IMR-90 (cell line): Measurements from ENCODE around the gene ATP5F1D. TPM values are rescaled to one million over a fixed set of nuclear protein-coding genes. Genes with fewer than 3 reads are reported as not detected.
A peak's percentile ranks its signal among the peaks of the same experiment; 100 is the strongest.

Experiments
- ATAC-seq: fragments of 200-7000 bp; cut with Tn5 transposase; 2 replicates; pipeline ENCODE4 v1.9.1; 2020; ENCODE audit warnings: low read depth, mild to moderate bottlenecking, moderate library complexity
- BruUV-seq: library from RNA; stranded (reverse); fragments of 400-500 nt; replicated peaks from 2 replicates; lab custom pipeline; 2021; lab: Mats Ljungman, UMichigan
- CTCF ChIA-PET: fragments of 300-600 bp; formaldehyde crosslinking; extraction: SDS; loops from one replicate; lab custom pipeline; 2021; ENCODE audit warnings: antibody characterized with exemption; lab: Yijun Ruan, JAX
- POLR2A ChIA-PET: fragments of 300-600 bp; sonication (Branson Sonifier 250); formaldehyde crosslinking; loops from one replicate; lab custom pipeline; 2022; ENCODE audit warnings: antibody characterized with exemption; ENCODE audit not compliant: unreplicated experiment; lab: Charles Lee
- DNase-seq: peaks from one replicate; pipeline ENCODE4 v3.0.0; 2013
- H2AFZ ChIP-seq: replicated peaks from 2 replicates; pipeline ENCODE3; 2013; ENCODE audit warnings: low read length, mild to moderate bottlenecking; ENCODE audit not compliant: poor library complexity
- H2AK5ac ChIP-seq: 2 replicates; pipeline ENCODE4 v1.6.1; 2013; ENCODE audit warnings: low read depth, low read length, inconsistent platforms
- H2AK9ac ChIP-seq: replicated peaks from 2 replicates; pipeline ENCODE3; 2013; ENCODE audit warnings: mild to moderate bottlenecking, low read depth, low read length, moderate library complexity; ENCODE audit not compliant: poor library complexity
- H2BK120ac ChIP-seq: 2 replicates; pipeline ENCODE4 v1.6.1; 2013; ENCODE audit warnings: low read depth, low read length, inconsistent platforms
- H2BK15ac ChIP-seq: 3 replicates; pipeline ENCODE4 v1.6.1; 2013; ENCODE audit warnings: low read depth, low read length, inconsistent platforms
- H2BK20ac ChIP-seq: 2 replicates; pipeline ENCODE4 v1.6.1; 2013; ENCODE audit warnings: low read depth, mild to moderate bottlenecking, inconsistent platforms, low read length, moderate library complexity
- H2BK5ac ChIP-seq: 2 replicates; pipeline ENCODE4 v1.6.1; 2013; ENCODE audit warnings: mild to moderate bottlenecking, low read depth, low read length, inconsistent platforms; ENCODE audit not compliant: poor library complexity, severe bottlenecking
- H3K14ac ChIP-seq: replicated peaks from 2 replicates; pipeline ENCODE4 v1.6.1; 2013; ENCODE audit warnings: low read depth, low read length, inconsistent platforms
- H3K18ac ChIP-seq: 2 replicates; pipeline ENCODE4 v1.6.1; 2013; ENCODE audit warnings: low read depth, low read length, control low read depth
- H3K23ac ChIP-seq: 2 replicates; pipeline ENCODE4 v1.6.1; 2013; ENCODE audit warnings: low read depth, low read length, inconsistent platforms
- H3K27ac ChIP-seq: 2 replicates; pipeline ENCODE4 v1.5.1; 2013; ENCODE audit warnings: mild to moderate bottlenecking, control low read depth, low read length; ENCODE audit not compliant: insufficient read depth
- H3K27me3 ChIP-seq: 2 replicates; pipeline ENCODE4 v1.6.1; 2013; ENCODE audit warnings: low read length; ENCODE audit not compliant: control insufficient read depth, insufficient read depth
- H3K36me3 ChIP-seq: 2 replicates; pipeline ENCODE4 v1.6.1; 2013; ENCODE audit warnings: low read length, mixed read lengths; ENCODE audit not compliant: control insufficient read depth, insufficient read depth
- H3K4ac ChIP-seq: 2 replicates; pipeline ENCODE4 v1.6.1; 2013; ENCODE audit warnings: low read depth, low read length, inconsistent platforms
- H3K4me1 ChIP-seq: 2 replicates; pipeline ENCODE4 v1.6.1; 2013; ENCODE audit warnings: low read length, mixed read lengths; ENCODE audit not compliant: control insufficient read depth, insufficient read depth
- H3K4me2 ChIP-seq: 2 replicates; pipeline ENCODE4 v1.6.1; 2013; ENCODE audit warnings: low read depth, mild to moderate bottlenecking, control low read depth, low read length, moderate library complexity
- H3K4me3 ChIP-seq: 2 replicates; pipeline ENCODE4 v1.5.1; 2013; ENCODE audit warnings: low read depth, mild to moderate bottlenecking, control low read depth, low read length, moderate library complexity; ENCODE audit not compliant: insufficient read depth
- H3K56ac ChIP-seq: 2 replicates; pipeline ENCODE4 v1.6.1; 2013; ENCODE audit warnings: low read length, inconsistent platforms; ENCODE audit not compliant: insufficient read depth; ENCODE audit errors: extremely low read depth
- H3K79me1 ChIP-seq, 2 experiments: 2 replicates each; pipeline ENCODE4 v1.6.1; 2013; ENCODE audit warnings: low read length in 2 of 2, inconsistent platforms in 1 of 2, low read depth in 1 of 2
- H3K9ac ChIP-seq: 2 replicates; pipeline ENCODE4 v1.6.1; 2013; ENCODE audit warnings: low read depth, low read length, control low read depth
- H3K9me1 ChIP-seq: 2 replicates; pipeline ENCODE4 v1.6.1; 2013; ENCODE audit warnings: low read length, inconsistent platforms; ENCODE audit not compliant: insufficient read depth
- H3K9me3 ChIP-seq: 2 replicates; pipeline ENCODE4 v1.6.1; 2013; ENCODE audit warnings: low read length; ENCODE audit not compliant: control insufficient read depth, insufficient read depth
- H4K20me1 ChIP-seq: 2 replicates; pipeline ENCODE4 v1.6.1; 2013; ENCODE audit warnings: low read length, inconsistent platforms; ENCODE audit not compliant: insufficient read depth
- H4K5ac ChIP-seq: 2 replicates; pipeline ENCODE4 v1.6.1; 2013; ENCODE audit warnings: mild to moderate bottlenecking, low read depth, low read length, control low read depth
- H4K8ac ChIP-seq, 2 experiments: 2 replicates each; pipeline ENCODE4 v1.6.1; 2013; ENCODE audit warnings: low read depth in 2 of 2, low read length in 2 of 2, control low read depth in 1 of 2, inconsistent platforms in 1 of 2
- H4K91ac ChIP-seq: 2 replicates; pipeline ENCODE4 v1.6.1; 2013; ENCODE audit warnings: low read depth, low read length, inconsistent platforms; ENCODE audit not compliant: insufficient read depth
- BHLHE40 ChIP-seq: fragments of 150-350 bp; IDR thresholded peaks from 2 replicates; pipeline ENCODE4 v1.6.1; 2016; ENCODE audit warnings: mild to moderate bottlenecking, low read depth, low read length
- CEBPB ChIP-seq: IDR thresholded peaks from 2 replicates; pipeline ENCODE4 v1.6.1; 2012; ENCODE audit warnings: low read depth, low read length, improper control_type of control experiment
- CHD1 ChIP-seq: IDR thresholded peaks from 2 replicates; pipeline ENCODE4 v1.6.1; 2012; ENCODE audit warnings: low read depth, low read length, improper control_type of control experiment
- CTCF ChIP-seq: conservative IDR thresholded peaks from 2 replicates; pipeline ENCODE4 v1.5.1; 2012; ENCODE audit warnings: mild to moderate bottlenecking, low read depth, low read length, improper control_type of control experiment
- ELK1 ChIP-seq: fragments of 150-350 bp; IDR thresholded peaks from 2 replicates; pipeline ENCODE4 v1.6.1; 2016; ENCODE audit warnings: low read depth, mild to moderate bottlenecking, low read length, moderate library complexity, borderline replicate concordance
- FOS ChIP-seq: fragments of 150-350 bp; IDR thresholded peaks from 2 replicates; pipeline ENCODE4 v1.6.1; 2016; ENCODE audit warnings: low read depth, low read length
- MAZ ChIP-seq: IDR thresholded peaks from 2 replicates; pipeline ENCODE4 v1.6.1; 2012; ENCODE audit warnings: low read depth, mild to moderate bottlenecking, low read length, improper control_type of control experiment, moderate library complexity, borderline replicate concordance
- MXI1 ChIP-seq: IDR thresholded peaks from 2 replicates; pipeline ENCODE4 v1.6.1; 2012; ENCODE audit warnings: low read depth, mild to moderate bottlenecking, low read length, moderate library complexity, borderline replicate concordance
- NFE2L2 ChIP-seq: fragments of 150-350 bp; IDR thresholded peaks from 2 replicates; pipeline ENCODE4 v1.6.1; 2016; ENCODE audit warnings: low read depth, mild to moderate bottlenecking, low read length
- POLR2A ChIP-seq: IDR thresholded peaks from 2 replicates; pipeline ENCODE4 v1.6.1; 2012; ENCODE audit warnings: mild to moderate bottlenecking, low read depth, low read length
- RAD21 ChIP-seq: IDR thresholded peaks from 2 replicates; pipeline ENCODE4 v1.6.1; 2012; ENCODE audit warnings: low read length, improper control_type of control experiment
- RCOR1 ChIP-seq: IDR thresholded peaks from 2 replicates; pipeline ENCODE4 v1.6.1; 2012; ENCODE audit warnings: mild to moderate bottlenecking, low read length, improper control_type of control experiment; ENCODE audit not compliant: insufficient replicate concordance
- RFX5 ChIP-seq: IDR thresholded peaks from 2 replicates; pipeline ENCODE4 v1.8.0; 2012; ENCODE audit warnings: low read depth, mild to moderate bottlenecking, low read length, moderate library complexity
- SMC3 ChIP-seq: fragments of 150-350 bp; IDR thresholded peaks from 2 replicates; pipeline ENCODE4 v1.6.1; 2016; ENCODE audit warnings: low read depth, mild to moderate bottlenecking, antibody characterized with exemption, low read length, moderate library complexity
- USF2 ChIP-seq: fragments of 150-350 bp; IDR thresholded peaks from 2 replicates; pipeline ENCODE4 v1.6.1; 2017; ENCODE audit warnings: mild to moderate bottlenecking, antibody characterized with exemption, low read length, low read depth
- WGBS, 2 experiments: methylation state at CpG; one replicate each; pipeline versions ENCODE4 v1.1.5 to v1.1.7; 2013; ENCODE audit warnings: missing lambda C conversion rate in 2 of 2; ENCODE audit not compliant: insufficient read length in 1 of 2; ENCODE audit errors: extremely low coverage in 2 of 2; 5-methylcytosine and 5-hydroxymethylcytosine counted together
- dilution Hi-C: fragments of 300-500 bp; cut with HindIII; formaldehyde crosslinking; loops from one replicate; pipeline ENCODE4 v1.14.3; 2018; ENCODE audit warnings: low sequenced_read_pairs; ENCODE audit not compliant: unreplicated experiment
- in situ Hi-C: fragments of 300-500 bp; cut with MboI; formaldehyde crosslinking; loops from 3 replicates; pipeline ENCODE4 v1.14.3; 2019; ENCODE audit warnings: low sequenced_read_pairs, inconsistent platforms, mixed read lengths
- intact Hi-C: fragments of 100-400 bp; cut with micrococcal nuclease; formaldehyde crosslinking; loops from 2 replicates; pipeline ENCODE4 v1.10.0; 2022
- polyA plus RNA-seq, 3 experiments: library from polyadenylated mRNA; depleted of rRNA; stranded (reverse); fragments of >200 nt; gene quantifications; 2 replicates each; pipeline ENCODE4 v1.2.3, GENCODE V29; 2012; ENCODE audit warnings: low replicate concordance in 1 of 3
- total RNA-seq: library from RNA; depleted of rRNA; stranded (reverse); fragments of >200 nt; gene quantifications from 2 replicates; pipeline ENCODE4 v1.2.3, GENCODE V29; 2012

The ATP5F1D gene
- total and polyA plus RNA-seq, 2 of the 4 experiments (the other 2 are of a cell fraction) = 7.3 to 140 TPM

- no peaks in the 10 kb centered on the region for H3K36me3 ChIP-seq
- no peak overlapping the region for H3K4me3 ChIP-seq
- no peak overlapping the region for H3K4me2 ChIP-seq
- H4K8ac ChIP-seq = no peak overlapping the region
- H2BK120ac ChIP-seq = no peak overlapping the region
- POLR2A ChIA-PET = no interaction called here
- no peak for ATAC-seq
- dilution Hi-C loops (no loop called here), in situ Hi-C loops (no loop called here), intact Hi-C loops (no loop called here)
- no peak overlapping the region for H3K14ac ChIP-seq
- H3K79me1 ChIP-seq = no peaks in the 10 kb centered on the region
- no TSS peak for BruUV-seq
- no peak overlapping the region for H4K5ac ChIP-seq
- peak overlapping the region; percentile 32 for H2AFZ ChIP-seq
- peaks cover 46% of the 10 kb centered on the region for H3K27me3 ChIP-seq
- no peaks in the 10 kb centered on the region for H3K9me3 ChIP-seq
- no peak overlapping the region for H3K9ac ChIP-seq
- no peak overlapping the region for H3K4ac ChIP-seq
- whole genome bisulfite sequencing, 2 experiments = 43% methylated on average over 10 of the region's 38 CpGs; no CpG with 5 or more reads in 1 of the 2 experiments
- no peak overlapping the region for H2BK20ac ChIP-seq
- no peak overlapping the region for H2BK15ac ChIP-seq
- H3K23ac ChIP-seq = no peak overlapping the region
- no peak overlapping the region for H4K91ac ChIP-seq
- no peaks in the 10 kb centered on the region for H3K9me1 ChIP-seq
- no peak overlapping the region for H2AK5ac ChIP-seq
- H2AK9ac ChIP-seq = peak overlapping the region; percentile 55
- no peak overlapping the region for H3K18ac ChIP-seq
- H3K4me1 ChIP-seq = no peaks in the 10 kb centered on the region
- DNase-seq = no peak
- no peak overlapping the region for H3K27ac ChIP-seq
- no peak overlapping the region for H3K56ac ChIP-seq
- CTCF ChIA-PET = no interaction called here
- no peak overlapping the region for H2BK5ac ChIP-seq
- H4K20me1 ChIP-seq = 0 out of 2 replicates have a peak, but pooled peaks cover 5% of the 10 kb centered on the region
- TF ChIP-seq RAD21 (no peak), ELK1 (no peak), MXI1 (no peak), CTCF (no peak), FOS (no peak), NFE2L2 (no peak), MAZ (no peak), RCOR1 (no peak), CEBPB (no peak), CHD1 (no peak), SMC3 (no peak), USF2 (no peak), RFX5 (no peak), POLR2A (no peak), BHLHE40 (no peak)
Measured at GRCh38 chr19:1286487-1287353, 45.2 kb downstream of the ATP5F1D start.
